Thyroid gland (tissue), 4 donors: ENCODE data around the gene CHN2.

ENCODE experiments used
- CTCF ChIP-seq, 6 experiments: fragments of 200-600 bp in 3 of 6; fragments of 450-650 bp in 3 of 6; sonication (generic) in 3 of 6; IDR thresholded peaks; one replicate each; pipeline ENCODE4 v1.5.1; 2016 to 2019; ENCODE audit warnings: antibody characterized with exemption in 6 of 6, mild to moderate bottlenecking in 2 of 6, inconsistent platforms in 1 of 6, moderate library complexity in 1 of 6
- POLR2A ChIP-seq, 2 donors: fragments of 450-650 bp; IDR thresholded peaks; one replicate each; pipeline ENCODE4 v1.6.1; 2017; ENCODE audit warnings: antibody characterized with exemption in 2 of 2, mild to moderate bottlenecking in 2 of 2, moderate library complexity in 1 of 2

- no peak for TF ChIP-seq CTCF (IDR thresholded peaks at IDR 0.05)
- TF ChIP-seq POLR2A (IDR thresholded peaks at IDR 0.05): no peak
Observed at GRCh38 chr7:29167721-29168120, 26.9 kb upstream of the CHN2 start.
